ENCODE data around the gene UBAC2.
A peak's percentile ranks its signal among the peaks of the same experiment; 100 is the strongest.

The UBAC2 gene

DNA sequence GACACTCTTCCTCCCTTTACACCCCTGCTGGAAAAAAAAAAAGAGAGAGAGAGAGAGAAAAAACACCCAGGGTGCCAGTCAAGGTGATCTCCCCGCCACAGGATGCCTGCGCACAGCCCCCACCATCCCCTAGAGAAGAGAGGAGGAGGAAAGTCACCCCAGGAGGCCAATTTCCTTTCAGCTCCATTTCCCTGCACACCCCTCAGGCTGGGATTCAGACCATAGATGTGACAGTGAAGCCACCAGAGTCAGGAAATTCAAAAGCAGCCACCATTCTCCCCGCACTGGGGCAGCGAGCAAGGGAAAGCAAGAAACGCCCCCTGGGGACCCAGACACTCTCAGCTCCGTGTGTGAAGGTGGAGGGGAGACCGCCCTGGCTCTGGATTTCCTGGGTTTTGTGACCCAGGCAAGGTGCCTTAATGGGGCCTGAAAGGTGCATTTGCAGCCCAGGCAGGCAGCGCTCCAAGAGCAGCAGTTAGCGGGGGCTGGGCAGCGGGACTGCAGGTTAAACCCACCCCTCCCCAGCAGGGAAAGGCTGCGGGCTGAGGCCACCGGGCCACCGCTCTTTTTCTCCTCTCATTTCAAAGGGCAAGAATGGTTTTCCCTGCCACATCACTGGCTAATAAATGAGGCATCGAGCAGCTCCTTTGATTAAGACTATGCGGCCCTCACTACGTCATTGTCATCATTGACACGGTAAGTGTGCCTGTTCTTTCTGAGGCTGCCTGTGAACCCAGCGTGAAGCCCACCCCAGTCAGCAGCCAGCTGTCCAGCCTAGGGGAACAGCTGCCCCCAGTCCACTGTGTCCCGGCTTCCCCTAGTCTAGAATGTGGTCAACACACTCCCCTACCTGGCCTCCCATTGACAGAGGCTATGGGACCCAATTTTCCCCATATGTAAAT lies 216.8 kb downstream of the UBAC2 start:
- Histone ChIP-seq H3K27ac (ENCODE audit: low read depth, low read length) (no peak overlapping the region), H3K4me1 (ENCODE audit: control insufficient read depth, insufficient read depth, low read length) (peaks cover 22% of the 10 kb centered on the region), H3K36me3 (ENCODE audit: control insufficient read depth, insufficient read depth, low read length) (no peaks in the 10 kb centered on the region), H3K27me3 (ENCODE audit: control insufficient read depth, insufficient read depth, low read length) (no peaks in the 10 kb centered on the region; the same call in 1 of the 2 replicates), H3K9ac (ENCODE audit: low read depth, low read length) (peak overlapping the region; percentile 35; the same call in 1 of the 2 replicates), H3K9me3 (ENCODE audit: control insufficient read depth, insufficient read depth, low read length) (no peaks in the 10 kb centered on the region), H3K4me3 (ENCODE audit: low read depth, low read length) (no peak overlapping the region)

DNA sequence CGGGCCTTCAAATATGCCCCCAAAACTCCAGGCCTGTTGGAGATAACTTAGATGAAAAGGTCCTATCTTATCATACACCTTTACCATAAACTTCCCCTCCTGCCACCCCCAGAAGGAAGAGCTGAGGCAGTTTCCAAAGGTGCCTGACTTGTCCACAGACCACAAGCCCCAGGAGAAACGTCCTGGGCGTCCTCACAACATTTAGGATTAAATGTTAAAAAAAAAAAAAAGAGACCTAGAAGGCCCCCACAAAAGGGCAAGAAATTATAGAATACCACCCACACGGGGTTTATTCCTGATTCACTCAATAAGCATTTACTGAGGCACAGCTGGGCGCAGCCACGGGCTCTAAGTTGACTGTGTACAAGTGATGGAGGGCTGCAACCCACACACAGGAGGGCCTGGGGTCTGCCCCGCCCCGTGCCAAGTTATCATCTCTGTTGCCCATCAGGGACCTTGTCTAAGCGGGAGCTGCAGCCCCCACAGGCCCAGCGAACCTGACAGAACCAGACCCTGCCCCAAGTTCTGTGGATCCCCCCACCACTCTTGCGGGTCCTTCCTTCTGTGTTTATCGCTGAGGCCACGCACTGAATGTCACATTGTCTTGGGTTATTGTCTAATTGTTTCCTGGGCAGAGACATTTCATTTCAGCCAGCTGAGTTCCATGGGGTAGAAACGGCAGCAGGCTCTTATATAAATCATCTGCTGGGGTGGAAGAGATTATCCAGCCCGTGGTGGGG lies 217.6 kb downstream of the UBAC2 start:
- Histone ChIP-seq H3K9me3 (ENCODE audit: control insufficient read depth, insufficient read depth, low read length) (no peaks in the 10 kb centered on the region), H3K4me1 (ENCODE audit: control insufficient read depth, insufficient read depth, low read length) (peaks cover 22% of the 10 kb centered on the region), H3K27ac (ENCODE audit: low read depth, low read length) (no peak overlapping the region), H3K9ac (ENCODE audit: low read depth, low read length) (no peak overlapping the region), H3K27me3 (ENCODE audit: control insufficient read depth, insufficient read depth, low read length) (no peaks in the 10 kb centered on the region; the same call in 1 of the 2 replicates), H3K36me3 (ENCODE audit: control insufficient read depth, insufficient read depth, low read length) (no peaks in the 10 kb centered on the region), H3K4me3 (ENCODE audit: low read depth, low read length) (no peak overlapping the region)

DNA sequence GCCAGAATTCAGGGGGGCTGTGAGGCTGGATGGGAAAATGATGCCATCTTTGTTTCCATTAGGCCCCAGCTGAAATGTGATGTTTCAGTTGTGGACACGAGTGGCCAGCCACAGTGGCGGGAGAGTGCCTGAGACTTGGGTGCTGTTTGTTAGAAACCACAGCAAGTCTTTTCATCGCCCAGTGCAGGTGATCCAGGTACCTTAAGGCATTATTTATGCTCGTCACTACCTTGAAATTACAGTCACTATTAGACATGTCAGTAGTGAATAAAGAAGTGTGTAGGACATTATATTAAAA lies 218.1 kb downstream of the UBAC2 start:
- H3K4me3 ChIP-seq (ENCODE audit: low read depth, low read length): no peak overlapping the region
- H3K4me1 ChIP-seq (ENCODE audit: control insufficient read depth, insufficient read depth, low read length): peaks cover 18% of the 10 kb centered on the region
- no peaks in the 10 kb centered on the region for H3K36me3 ChIP-seq (ENCODE audit: control insufficient read depth, insufficient read depth, low read length)
- H3K9ac ChIP-seq (ENCODE audit: low read depth, low read length): no peak overlapping the region
- H3K27ac ChIP-seq (ENCODE audit: low read depth, low read length): no peak overlapping the region
- no peaks in the 10 kb centered on the region; the same call in 1 of the 2 replicates for H3K27me3 ChIP-seq (ENCODE audit: control insufficient read depth, insufficient read depth, low read length)
- H3K9me3 ChIP-seq (ENCODE audit: control insufficient read depth, insufficient read depth, low read length): no peaks in the 10 kb centered on the region

DNA sequence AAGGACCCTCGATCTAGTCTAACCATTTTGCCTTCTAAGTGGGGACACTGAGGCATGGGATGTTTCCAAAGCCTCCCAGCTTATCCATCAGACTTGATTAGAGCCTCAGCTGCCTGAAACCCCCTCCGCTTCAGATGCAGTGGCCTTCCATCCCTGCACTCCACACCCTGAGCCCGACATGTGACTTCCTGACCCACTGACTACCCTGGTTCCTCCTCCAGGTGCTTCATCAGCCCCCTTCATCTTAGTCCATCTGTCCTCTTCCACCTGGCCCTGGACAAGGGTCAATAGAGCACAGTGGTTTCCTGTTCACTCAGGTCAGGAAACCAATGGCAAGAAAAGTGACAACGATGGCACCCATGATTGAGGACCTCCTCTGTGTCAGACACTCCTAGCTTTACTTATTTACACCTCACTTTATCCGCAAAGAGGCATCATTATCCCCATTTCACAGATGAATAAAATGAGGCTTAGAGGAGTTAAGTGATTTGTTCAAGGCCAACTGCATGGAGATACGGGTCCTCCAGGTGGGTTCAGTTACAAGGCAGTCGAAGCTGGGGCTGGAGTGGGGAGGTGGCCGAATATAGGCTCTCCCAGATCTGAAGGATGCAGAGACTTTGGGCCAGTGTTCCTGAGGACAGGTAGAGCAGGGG lies 219.1 kb downstream of the UBAC2 start:
- Histone ChIP-seq H3K9ac (ENCODE audit: low read depth, low read length) (no peak overlapping the region), H3K27me3 (ENCODE audit: control insufficient read depth, insufficient read depth, low read length) (no peaks in the 10 kb centered on the region; the same call in 1 of the 2 replicates), H3K4me3 (ENCODE audit: low read depth, low read length) (no peak overlapping the region), H3K27ac (ENCODE audit: low read depth, low read length) (no peak overlapping the region), H3K4me1 (ENCODE audit: control insufficient read depth, insufficient read depth, low read length) (peaks cover 15% of the 10 kb centered on the region), H3K36me3 (ENCODE audit: control insufficient read depth, insufficient read depth, low read length) (no peaks in the 10 kb centered on the region), H3K9me3 (ENCODE audit: control insufficient read depth, insufficient read depth, low read length) (no peaks in the 10 kb centered on the region)

DNA sequence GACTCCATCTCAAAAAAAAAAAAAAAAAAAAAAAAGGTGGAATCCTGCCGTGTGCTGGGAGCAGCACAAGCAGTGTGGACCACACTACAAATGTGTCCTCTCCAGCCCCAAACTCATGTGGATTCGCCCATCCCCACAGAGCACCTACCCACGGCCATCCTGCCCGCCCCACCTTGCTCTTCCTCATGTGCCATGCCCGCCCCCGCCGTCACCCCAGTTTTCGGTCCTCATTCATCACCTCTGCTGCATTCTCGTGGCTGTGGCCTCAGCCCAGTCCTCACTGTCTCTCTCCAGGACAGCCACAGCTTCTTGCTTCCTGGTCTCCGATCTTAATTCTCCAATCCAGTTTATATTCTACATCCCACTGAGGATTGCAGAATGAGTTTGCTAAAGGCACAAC lies 220.6 kb downstream of the UBAC2 start:
- no peak overlapping the region for H3K27ac ChIP-seq (ENCODE audit: low read depth, low read length)
- H3K27me3 ChIP-seq (ENCODE audit: control insufficient read depth, insufficient read depth, low read length): no peaks in the 10 kb centered on the region; the same call in 1 of the 2 replicates
- H3K9ac ChIP-seq (ENCODE audit: low read depth, low read length): no peak overlapping the region
- no peaks in the 10 kb centered on the region for H3K36me3 ChIP-seq (ENCODE audit: control insufficient read depth, insufficient read depth, low read length)
- H3K4me3 ChIP-seq (ENCODE audit: low read depth, low read length): no peak overlapping the region
- no peaks in the 10 kb centered on the region for H3K9me3 ChIP-seq (ENCODE audit: control insufficient read depth, insufficient read depth, low read length)
- peaks cover 15% of the 10 kb centered on the region for H3K4me1 ChIP-seq (ENCODE audit: control insufficient read depth, insufficient read depth, low read length)

DNA sequence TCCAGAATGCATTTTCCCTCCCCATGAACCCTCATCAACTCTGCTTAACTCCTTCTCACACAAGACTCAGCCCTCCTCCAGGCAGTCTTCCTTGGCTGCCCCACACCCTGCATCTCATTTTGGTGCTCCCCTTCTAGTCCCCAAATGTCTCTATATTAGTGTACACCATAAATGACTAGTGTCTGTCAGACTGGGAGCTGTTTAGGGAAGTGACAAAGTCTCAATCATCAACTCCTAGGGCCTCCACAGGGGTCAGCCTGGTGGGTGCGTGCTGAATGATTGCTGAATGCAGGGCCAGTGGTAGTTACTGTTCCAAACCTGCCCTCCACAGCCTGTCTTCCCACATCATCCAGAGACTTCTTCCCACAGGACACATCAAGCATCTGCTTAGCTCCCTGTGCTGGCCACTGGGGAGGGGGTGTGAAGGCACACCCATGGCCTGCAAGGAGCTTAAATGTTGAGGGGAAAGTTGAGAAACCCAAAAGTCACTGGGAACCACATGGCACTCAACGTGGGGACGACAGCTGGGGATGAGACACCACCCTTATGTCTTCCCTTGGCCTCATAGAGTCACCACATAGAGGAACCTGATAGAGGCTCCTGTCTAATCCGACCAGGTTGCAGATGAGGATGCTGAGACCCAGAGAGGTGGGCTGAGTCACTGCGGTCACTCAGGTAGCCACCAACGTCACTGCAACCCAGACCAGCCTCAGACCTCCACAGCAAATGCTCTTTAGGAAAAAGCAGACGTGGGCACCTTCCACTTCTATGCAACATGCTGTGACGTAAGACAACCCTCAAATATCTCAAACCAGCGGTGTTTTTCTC lies 221.3 kb downstream of the UBAC2 start:
- H3K4me1 ChIP-seq (ENCODE audit: control insufficient read depth, insufficient read depth, low read length): peaks cover 11% of the 10 kb centered on the region

DNA sequence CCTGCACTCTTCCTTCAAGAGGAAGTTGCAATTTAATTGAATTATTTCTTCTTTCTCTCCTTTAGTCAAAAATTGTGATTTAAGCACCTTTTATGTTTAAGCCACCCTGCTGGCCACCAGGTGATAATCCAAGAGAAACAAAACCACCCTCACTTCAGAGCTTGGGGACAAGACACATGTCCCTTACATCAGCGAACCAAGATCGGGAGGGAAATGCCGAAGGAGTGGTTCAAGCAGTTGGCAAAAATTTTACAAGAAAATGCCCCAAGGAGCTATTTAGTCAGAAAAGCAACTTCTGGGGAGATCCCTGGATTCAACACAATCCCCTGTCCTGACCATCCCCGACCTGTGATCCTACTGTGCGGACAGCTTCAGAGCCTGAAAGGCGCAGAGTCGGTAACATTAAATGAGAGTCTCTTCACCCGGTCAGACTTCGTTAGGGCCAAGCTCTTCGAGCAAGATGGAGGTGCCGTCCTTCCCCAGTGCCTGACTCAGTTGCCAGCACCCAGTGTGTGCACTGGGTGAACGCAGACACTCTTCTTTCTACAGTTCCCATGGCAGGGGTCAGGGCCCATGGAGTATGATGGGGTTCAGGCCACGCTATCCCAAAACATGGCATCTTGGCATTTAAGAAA lies 222.0 kb downstream of the UBAC2 start:
- Histone ChIP-seq H3K27me3 (ENCODE audit: control insufficient read depth, insufficient read depth, low read length) (no peaks in the 10 kb centered on the region), H3K4me3 (ENCODE audit: low read depth, low read length) (no peak overlapping the region), H3K9ac (ENCODE audit: low read depth, low read length) (no peak overlapping the region), H3K36me3 (ENCODE audit: control insufficient read depth, insufficient read depth, low read length) (no peaks in the 10 kb centered on the region), H3K9me3 (ENCODE audit: control insufficient read depth, insufficient read depth, low read length) (no peaks in the 10 kb centered on the region), H3K4me1 (ENCODE audit: control insufficient read depth, insufficient read depth, low read length) (peaks cover 3% of the 10 kb centered on the region), H3K27ac (ENCODE audit: low read depth, low read length) (no peak overlapping the region)

More for the DNA sequence above, 221.3 kb downstream of the UBAC2 start:
- H3K27ac ChIP-seq (ENCODE audit: low read depth, low read length): no peak overlapping the region
- H3K9me3 ChIP-seq (ENCODE audit: control insufficient read depth, insufficient read depth, low read length): no peaks in the 10 kb centered on the region
- no peak overlapping the region for H3K9ac ChIP-seq (ENCODE audit: low read depth, low read length)
- H3K36me3 ChIP-seq (ENCODE audit: control insufficient read depth, insufficient read depth, low read length): no peaks in the 10 kb centered on the region
- no peaks in the 10 kb centered on the region for H3K27me3 ChIP-seq (ENCODE audit: control insufficient read depth, insufficient read depth, low read length)
- no peak overlapping the region for H3K4me3 ChIP-seq (ENCODE audit: low read depth, low read length)

DNA sequence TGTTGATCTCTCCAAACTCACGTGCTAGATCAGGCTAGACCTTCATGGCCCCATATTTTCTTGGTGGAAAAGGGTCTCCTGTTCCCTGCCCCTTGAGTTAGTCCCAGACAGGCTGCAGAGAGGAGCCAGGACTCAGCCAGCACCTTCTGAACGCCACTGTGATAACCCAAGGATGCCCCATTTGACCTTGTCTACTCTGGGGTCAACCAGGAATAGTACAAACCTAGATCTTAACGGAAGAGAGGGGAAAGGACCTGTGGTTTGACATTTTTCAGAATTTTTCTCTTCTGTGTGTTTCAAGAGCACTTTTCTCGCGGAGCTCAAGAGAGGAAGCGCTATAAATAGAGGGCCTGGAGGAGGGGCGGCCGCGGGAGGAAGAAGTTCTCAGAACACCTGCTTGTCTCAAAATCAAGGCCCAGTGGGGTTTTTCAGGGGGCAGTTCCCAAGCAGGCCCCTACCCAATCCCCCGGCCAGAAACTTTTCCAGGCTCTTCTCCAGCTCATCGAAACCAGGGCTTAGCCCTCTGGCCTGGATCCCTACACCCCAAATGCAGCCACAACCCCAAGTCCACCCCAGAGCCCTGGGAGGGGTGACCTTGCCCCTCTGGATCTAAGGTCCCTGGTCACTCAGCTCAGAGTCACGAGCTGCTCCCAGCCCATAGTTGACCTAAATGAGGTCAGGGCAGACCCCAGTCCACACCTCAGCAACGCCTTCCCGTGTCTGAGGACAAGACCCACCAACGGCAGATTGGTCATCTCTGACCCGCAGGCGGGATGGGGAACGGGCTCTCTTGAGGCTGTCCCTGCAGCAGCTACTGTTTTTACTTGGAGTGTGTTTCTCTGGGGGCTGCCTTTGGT lies 225.1 kb downstream of the UBAC2 start:
- no peaks in the 10 kb centered on the region for H3K9me3 ChIP-seq (ENCODE audit: control insufficient read depth, insufficient read depth, low read length)
- H3K4me3 ChIP-seq (ENCODE audit: low read depth, low read length): no peak overlapping the region
- no peaks in the 10 kb centered on the region for H3K36me3 ChIP-seq (ENCODE audit: control insufficient read depth, insufficient read depth, low read length)
- no peak overlapping the region for H3K27ac ChIP-seq (ENCODE audit: low read depth, low read length)
- H3K9ac ChIP-seq (ENCODE audit: low read depth, low read length): no peak overlapping the region
- H3K4me1 ChIP-seq (ENCODE audit: control insufficient read depth, insufficient read depth, low read length): no peaks in the 10 kb centered on the region
- no peaks in the 10 kb centered on the region for H3K27me3 ChIP-seq (ENCODE audit: control insufficient read depth, insufficient read depth, low read length)

DNA sequence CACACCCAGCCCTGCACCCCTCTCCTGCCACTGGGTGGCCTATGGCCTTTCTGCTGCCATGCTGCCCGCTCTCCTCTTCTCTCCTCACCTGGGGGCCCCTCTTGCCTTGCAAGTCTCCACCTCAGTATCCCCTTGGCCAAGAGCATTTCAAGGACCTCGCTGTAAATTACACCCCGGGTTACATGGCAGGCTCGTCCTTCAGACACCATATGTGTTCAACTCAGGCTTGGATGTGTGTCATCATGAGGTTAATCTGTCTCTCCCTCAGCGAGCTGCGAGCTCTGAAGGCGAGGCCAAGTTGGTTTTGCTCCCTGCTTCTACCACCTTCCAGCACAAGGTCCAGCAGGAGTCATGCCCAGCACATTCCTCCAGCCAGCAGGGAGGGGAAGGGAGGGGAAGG lies 225.8 kb downstream of the UBAC2 start:
- no peak overlapping the region for H3K9ac ChIP-seq (ENCODE audit: low read depth, low read length)
- H3K27ac ChIP-seq (ENCODE audit: low read depth, low read length): no peak overlapping the region
- H3K4me3 ChIP-seq (ENCODE audit: low read depth, low read length): no peak overlapping the region
- H3K9me3 ChIP-seq (ENCODE audit: control insufficient read depth, insufficient read depth, low read length): no peaks in the 10 kb centered on the region
- no peaks in the 10 kb centered on the region for H3K27me3 ChIP-seq (ENCODE audit: control insufficient read depth, insufficient read depth, low read length)
- no peaks in the 10 kb centered on the region for H3K36me3 ChIP-seq (ENCODE audit: control insufficient read depth, insufficient read depth, low read length)
- no peaks in the 10 kb centered on the region for H3K4me1 ChIP-seq (ENCODE audit: control insufficient read depth, insufficient read depth, low read length)

Measured in HUES48 (cell line).